Panc1 (cell line): ENCODE results near the gene CBY2.

Experiments used
- POLR2AphosphoS5 ChIP-seq: IDR thresholded peaks from 2 replicates; pipeline ENCODE4 v1.6.1; 2012; ENCODE audit warnings: mild to moderate bottlenecking, low read depth, low read length, moderate library complexity
- SIN3A ChIP-seq: IDR thresholded peaks from 2 replicates; pipeline ENCODE4 v1.6.1; 2012; ENCODE audit warnings: low read depth, mild to moderate bottlenecking, low read length, moderate library complexity, borderline replicate concordance; ENCODE audit not compliant: insufficient read depth
- TCF7L2 ChIP-seq: IDR thresholded peaks from 2 replicates; pipeline ENCODE4 v1.6.1; 2011; ENCODE audit warnings: mild to moderate bottlenecking, low read depth, low read length, inconsistent platforms
- TF ChIP-seq, protein P1 (sequence below): fragments of 450-650 bp; IDR thresholded peaks from 2 replicates; pipeline ENCODE4 v1.5.1; 2017; ENCODE audit warnings: mild to moderate bottlenecking
- TF ChIP-seq, protein P2 (sequence below), 2 experiments: IDR thresholded peaks; 2 replicates each; pipeline ENCODE4 v1.6.1; 2011 to 2012; ENCODE audit warnings: low read depth in 2 of 2, control low read depth in 1 of 2, low read length in 1 of 2, mild to moderate bottlenecking in 1 of 2, moderate library complexity in 1 of 2; ENCODE audit not compliant: insufficient read depth in 1 of 2

DNA sequence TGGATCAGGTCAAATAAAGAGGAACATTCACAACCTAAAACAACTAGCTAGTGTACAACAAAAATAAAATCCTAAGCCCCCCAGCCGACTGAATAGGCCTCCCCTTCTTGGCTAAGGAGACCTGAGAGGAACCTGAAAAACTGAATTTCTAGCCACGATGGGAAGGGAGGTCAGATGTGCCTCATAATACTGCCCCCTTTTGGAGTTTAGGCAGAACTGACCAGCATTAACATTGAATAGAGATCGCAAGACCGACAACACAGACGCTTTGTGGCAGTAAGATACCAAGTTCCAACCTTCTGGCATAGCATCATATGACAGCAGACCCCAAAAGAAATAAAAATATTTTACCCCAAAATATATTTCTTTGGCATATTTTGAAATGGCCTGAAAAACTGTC lies 15.9 kb downstream of the CBY2 start:
- TF ChIP-seq, protein P1, sequence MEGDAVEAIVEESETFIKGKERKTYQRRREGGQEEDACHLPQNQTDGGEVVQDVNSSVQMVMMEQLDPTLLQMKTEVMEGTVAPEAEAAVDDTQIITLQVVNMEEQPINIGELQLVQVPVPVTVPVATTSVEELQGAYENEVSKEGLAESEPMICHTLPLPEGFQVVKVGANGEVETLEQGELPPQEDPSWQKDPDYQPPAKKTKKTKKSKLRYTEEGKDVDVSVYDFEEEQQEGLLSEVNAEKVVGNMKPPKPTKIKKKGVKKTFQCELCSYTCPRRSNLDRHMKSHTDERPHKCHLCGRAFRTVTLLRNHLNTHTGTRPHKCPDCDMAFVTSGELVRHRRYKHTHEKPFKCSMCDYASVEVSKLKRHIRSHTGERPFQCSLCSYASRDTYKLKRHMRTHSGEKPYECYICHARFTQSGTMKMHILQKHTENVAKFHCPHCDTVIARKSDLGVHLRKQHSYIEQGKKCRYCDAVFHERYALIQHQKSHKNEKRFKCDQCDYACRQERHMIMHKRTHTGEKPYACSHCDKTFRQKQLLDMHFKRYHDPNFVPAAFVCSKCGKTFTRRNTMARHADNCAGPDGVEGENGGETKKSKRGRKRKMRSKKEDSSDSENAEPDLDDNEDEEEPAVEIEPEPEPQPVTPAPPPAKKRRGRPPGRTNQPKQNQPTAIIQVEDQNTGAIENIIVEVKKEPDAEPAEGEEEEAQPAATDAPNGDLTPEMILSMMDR: peak; percentile 57
- TF ChIP-seq SIN3A (no peak), TCF7L2 (no peak), POLR2AphosphoS5 (no peak)
- TF ChIP-seq, protein P2, sequence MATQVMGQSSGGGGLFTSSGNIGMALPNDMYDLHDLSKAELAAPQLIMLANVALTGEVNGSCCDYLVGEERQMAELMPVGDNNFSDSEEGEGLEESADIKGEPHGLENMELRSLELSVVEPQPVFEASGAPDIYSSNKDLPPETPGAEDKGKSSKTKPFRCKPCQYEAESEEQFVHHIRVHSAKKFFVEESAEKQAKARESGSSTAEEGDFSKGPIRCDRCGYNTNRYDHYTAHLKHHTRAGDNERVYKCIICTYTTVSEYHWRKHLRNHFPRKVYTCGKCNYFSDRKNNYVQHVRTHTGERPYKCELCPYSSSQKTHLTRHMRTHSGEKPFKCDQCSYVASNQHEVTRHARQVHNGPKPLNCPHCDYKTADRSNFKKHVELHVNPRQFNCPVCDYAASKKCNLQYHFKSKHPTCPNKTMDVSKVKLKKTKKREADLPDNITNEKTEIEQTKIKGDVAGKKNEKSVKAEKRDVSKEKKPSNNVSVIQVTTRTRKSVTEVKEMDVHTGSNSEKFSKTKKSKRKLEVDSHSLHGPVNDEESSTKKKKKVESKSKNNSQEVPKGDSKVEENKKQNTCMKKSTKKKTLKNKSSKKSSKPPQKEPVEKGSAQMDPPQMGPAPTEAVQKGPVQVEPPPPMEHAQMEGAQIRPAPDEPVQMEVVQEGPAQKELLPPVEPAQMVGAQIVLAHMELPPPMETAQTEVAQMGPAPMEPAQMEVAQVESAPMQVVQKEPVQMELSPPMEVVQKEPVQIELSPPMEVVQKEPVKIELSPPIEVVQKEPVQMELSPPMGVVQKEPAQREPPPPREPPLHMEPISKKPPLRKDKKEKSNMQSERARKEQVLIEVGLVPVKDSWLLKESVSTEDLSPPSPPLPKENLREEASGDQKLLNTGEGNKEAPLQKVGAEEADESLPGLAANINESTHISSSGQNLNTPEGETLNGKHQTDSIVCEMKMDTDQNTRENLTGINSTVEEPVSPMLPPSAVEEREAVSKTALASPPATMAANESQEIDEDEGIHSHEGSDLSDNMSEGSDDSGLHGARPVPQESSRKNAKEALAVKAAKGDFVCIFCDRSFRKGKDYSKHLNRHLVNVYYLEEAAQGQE (IDR thresholded peaks at IDR 0.05; ENCODE audit: insufficient read depth in 1 of 2, low read depth in 2 of 2, low read length in 1 of 2): no peak
